SK-N-MC (cell line): Measurements from ENCODE around the gene FAM131B.

ENCODE experiments used
- DNase-seq: peaks from one replicate; pipeline ENCODE4 v3.0.0-alpha.2; 2011; ENCODE audit warnings: low read depth, low spot score
- H3K27ac ChIP-seq: fragments of 200-600 bp; sonication (generic); 2 replicates; pipeline ENCODE4 v1.5.1; 2016; ENCODE audit warnings: mixed run types
- H3K36me3 ChIP-seq: fragments of 200-600 bp; sonication (generic); 2 replicates; pipeline ENCODE4 v1.6.1; 2017; ENCODE audit warnings: antibody characterized with exemption, low read length, mixed read lengths; ENCODE audit not compliant: insufficient read depth
- H3K4me3 ChIP-seq: fragments of 200-600 bp; sonication (generic); 2 replicates; pipeline ENCODE4 v1.5.1; 2016
- H3K9ac ChIP-seq: fragments of 200-600 bp; sonication (generic); 2 replicates; pipeline ENCODE4 v1.8.0; 2017; ENCODE audit warnings: mixed run types, mixed read lengths; ENCODE audit not compliant: insufficient read length
- H3K9me3 ChIP-seq: fragments of 200-600 bp; sonication (generic); 2 replicates; pipeline ENCODE4 v1.6.1; 2017; ENCODE audit warnings: low read depth, mild to moderate bottlenecking, antibody characterized with exemption, low read length, moderate library complexity, mixed read lengths
- EZH2 ChIP-seq: fragments of 200-600 bp; sonication (generic); IDR thresholded peaks from one replicate; pipeline ENCODE4 v1.6.1; 2017; ENCODE audit warnings: antibody characterized with exemption
- FOXP2 ChIP-seq: optimal IDR thresholded peaks from 2 replicates; pipeline ENCODE3; 2011; ENCODE audit warnings: mild to moderate bottlenecking, moderate library complexity; ENCODE audit not compliant: insufficient read depth; ENCODE audit errors: extremely low read length, control extremely low read depth
- POLR2AphosphoS5 ChIP-seq: IDR thresholded peaks from 2 replicates; pipeline ENCODE4 v1.6.1; 2012; ENCODE audit warnings: mild to moderate bottlenecking, low read depth, low read length, borderline replicate concordance

Gene FAM131B

DNA sequence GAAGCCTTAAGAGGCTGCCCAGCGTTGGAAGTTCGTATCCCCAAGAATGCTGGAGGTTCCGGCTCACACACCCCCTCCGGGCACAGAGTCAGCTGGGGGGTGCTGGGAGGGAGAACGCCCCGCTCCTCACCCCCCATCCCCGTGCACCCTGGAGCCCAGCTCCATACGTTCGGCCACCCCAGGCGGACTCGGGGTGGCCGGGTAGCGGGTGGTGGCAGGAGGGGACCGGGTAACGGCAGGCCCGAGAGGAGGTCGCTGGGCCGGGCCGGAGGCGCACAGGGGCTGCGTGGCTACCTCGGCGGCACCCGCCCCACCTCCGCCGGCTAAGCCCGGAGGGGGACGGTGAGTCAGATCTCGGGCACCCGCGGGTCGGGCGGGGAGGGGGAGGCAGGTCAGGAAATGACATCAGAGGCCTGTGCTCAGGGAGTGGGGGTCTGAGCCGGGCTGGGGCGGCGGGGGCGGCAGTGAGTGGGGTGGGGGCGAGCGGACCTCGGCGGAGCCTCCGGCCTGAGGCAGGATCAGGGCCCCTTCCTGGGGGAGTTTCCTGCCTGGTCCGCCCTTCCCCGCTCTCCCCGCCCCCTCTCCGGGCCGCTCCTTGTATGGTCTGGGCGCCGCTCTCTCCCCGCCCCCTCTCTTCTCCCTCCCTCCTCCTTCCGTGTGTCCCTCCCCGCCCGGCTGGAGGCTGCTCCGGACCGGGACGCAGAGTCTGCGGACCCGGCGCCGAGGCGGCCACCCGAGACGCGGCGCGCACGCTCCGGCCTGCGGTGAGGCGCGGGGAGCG lies 18.3 kb upstream of the FAM131B start, which contains the start of gene ZYX:
ZYX (plus strand) TSS at position 700 of the 781 bp plus-strand sequence. CDS start 227 bp downstream, outside the sequence.
- TF ChIP-seq POLR2AphosphoS5 (no peak; the same call in 1 of the 2 replicates), EZH2 (no peak), FOXP2 (no peak)

DNA sequence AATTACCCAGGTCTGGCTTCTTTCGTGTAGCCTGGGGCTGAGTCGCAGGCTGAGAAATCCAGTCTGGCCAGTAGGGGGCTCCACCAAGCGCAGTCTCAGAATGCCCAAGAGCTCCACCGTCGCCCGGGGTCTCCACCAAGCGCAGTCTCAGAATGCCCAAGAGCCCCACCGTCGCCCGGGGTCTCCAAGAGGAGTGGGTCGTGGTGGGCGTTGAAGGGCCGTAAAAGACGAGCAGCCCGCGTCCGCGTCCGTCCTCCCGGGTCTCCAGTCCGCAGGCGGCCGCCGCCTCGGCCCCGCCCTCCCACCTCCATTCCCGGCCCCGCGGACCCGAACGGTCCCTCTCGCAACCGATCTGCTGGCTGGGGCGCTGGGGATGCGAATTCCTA lies 17.7 kb upstream of the FAM131B start:
- peak overlapping the region; percentile 92 for H3K9ac ChIP-seq
- no peaks in the 10 kb centered on the region for H3K36me3 ChIP-seq
- H3K27ac ChIP-seq: no peak overlapping the region; the same call in 1 of the 2 replicates
- peak overlapping the region; percentile 95 for H3K4me3 ChIP-seq
- H3K9me3 ChIP-seq: no peaks in the 10 kb centered on the region
- TF ChIP-seq EZH2 (no peak), POLR2AphosphoS5 (no peak), FOXP2 (peak; percentile 28)
- DNase-seq: peak; percentile 70

More for the DNA sequence above, 18.3 kb upstream of the FAM131B start, which contains the start of gene ZYX:
- Histone ChIP-seq H3K9ac (peak within 1 kb of the TSS; percentile 92), H3K9me3 (no peaks in the 10 kb centered on the region), H3K36me3 (no peaks in the 10 kb centered on the region), H3K4me3 (peak within 1 kb of the TSS; percentile 95), H3K27ac (peak within 1 kb of the TSS; percentile 50)
- no peak for DNase-seq

DNA sequence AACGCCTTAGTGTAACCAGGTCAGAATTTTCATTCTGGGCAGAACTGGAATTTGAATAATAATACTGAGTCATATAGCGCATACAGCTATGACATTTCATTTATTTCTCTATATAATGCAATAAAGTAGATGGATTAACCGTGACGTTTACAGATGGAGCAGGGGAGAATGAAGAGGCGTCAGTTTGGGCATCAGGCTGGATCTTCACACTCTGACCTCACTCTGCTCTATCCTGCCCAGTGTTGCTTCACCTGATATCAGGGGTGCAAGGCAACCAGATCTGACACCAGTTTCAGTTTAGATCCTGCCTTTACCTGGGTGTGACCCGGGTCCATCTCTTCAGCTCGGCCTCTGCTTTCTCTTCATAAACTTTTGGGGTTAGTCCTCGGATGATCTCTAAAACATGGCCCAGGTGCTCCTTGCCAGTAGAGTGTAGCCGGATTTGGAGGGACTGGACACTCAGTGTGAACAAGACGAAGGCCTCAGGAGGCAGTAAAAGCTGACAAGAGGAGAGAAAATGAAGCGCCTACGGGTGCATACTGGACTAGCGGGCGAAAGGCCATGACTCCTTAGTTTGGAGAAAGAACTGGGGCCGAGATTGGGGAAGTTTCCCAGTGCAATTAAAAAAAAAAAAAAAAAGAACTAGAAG lies 17.2 kb upstream of the FAM131B start:
- DNase-seq: no peak
- Histone ChIP-seq H3K36me3 (no peaks in the 10 kb centered on the region), H3K27ac (no peak overlapping the region), H3K9ac (peak overlapping the region; percentile 92), H3K4me3 (peak overlapping the region; percentile 95), H3K9me3 (no peaks in the 10 kb centered on the region)
- TF ChIP-seq EZH2 (no peak), FOXP2 (no peak), POLR2AphosphoS5 (no peak)

- TF ChIP-seq POLR2AphosphoS5 (no peak), FOXP2 (no peak), EZH2 (no peak)
- no peak overlapping the region for H3K9ac ChIP-seq
- no peak overlapping the region for H3K27ac ChIP-seq
- H3K9me3 ChIP-seq: no peaks in the 10 kb centered on the region
- no peaks in the 10 kb centered on the region for H3K36me3 ChIP-seq
- H3K4me3 ChIP-seq: no peak overlapping the region
- DNase-seq: no peak
Observed at GRCh38 chr7:143376396-143376795, 13.9 kb upstream of the FAM131B start.

DNA sequence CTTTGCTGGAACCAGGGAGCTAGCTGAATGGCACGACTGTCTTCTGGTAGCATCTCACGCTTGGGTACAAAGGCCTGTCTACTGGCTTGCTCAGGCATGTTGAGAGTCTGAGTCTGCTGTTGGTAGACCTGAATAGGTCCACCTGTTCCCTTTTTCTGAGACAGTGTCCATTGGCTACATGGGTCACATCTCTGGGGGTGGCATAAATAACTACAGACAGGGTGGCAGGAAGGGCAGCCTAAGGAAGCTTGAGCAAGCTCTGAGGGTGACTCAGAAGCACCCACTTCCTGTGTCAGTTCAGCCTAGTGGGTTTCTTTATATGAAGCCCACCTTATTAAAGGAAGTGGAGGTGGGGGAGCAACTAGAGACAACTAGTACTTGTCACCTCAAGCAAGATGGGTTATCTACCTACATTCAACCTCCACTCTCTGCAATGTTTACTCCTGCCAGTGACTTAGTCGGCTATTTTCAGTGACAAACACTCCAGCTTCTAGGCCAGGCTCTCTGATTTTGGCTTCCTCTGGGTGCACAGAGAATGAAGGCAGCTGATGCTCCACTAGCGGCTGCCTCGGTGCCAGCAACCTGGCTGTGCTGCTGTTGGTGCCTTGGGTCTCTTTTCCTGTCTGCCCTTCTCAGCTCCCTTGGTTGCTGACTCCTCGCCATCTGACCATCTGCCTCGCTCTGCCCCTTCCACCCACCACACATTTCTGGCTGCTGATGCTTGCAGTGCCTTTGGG lies 13.0 kb upstream of the FAM131B start:
- Histone ChIP-seq H3K9me3 (no peaks in the 10 kb centered on the region), H3K36me3 (no peaks in the 10 kb centered on the region), H3K4me3 (no peak overlapping the region), H3K27ac (no peak overlapping the region), H3K9ac (no peak overlapping the region)
- TF ChIP-seq POLR2AphosphoS5 (no peak), FOXP2 (no peak)
- DNase-seq: no peak

- H3K9me3 ChIP-seq: no peaks in the 10 kb centered on the region
- no peak overlapping the region for H3K27ac ChIP-seq
- no peak overlapping the region for H3K9ac ChIP-seq
- TF ChIP-seq FOXP2 (no peak), POLR2AphosphoS5 (no peak), EZH2 (no peak)
- no peaks in the 10 kb centered on the region for H3K36me3 ChIP-seq
- H3K4me3 ChIP-seq: no peak overlapping the region
- DNase-seq: no peak
Observed at GRCh38 chr7:143374561-143374960, 12.0 kb upstream of the FAM131B start.

DNA sequence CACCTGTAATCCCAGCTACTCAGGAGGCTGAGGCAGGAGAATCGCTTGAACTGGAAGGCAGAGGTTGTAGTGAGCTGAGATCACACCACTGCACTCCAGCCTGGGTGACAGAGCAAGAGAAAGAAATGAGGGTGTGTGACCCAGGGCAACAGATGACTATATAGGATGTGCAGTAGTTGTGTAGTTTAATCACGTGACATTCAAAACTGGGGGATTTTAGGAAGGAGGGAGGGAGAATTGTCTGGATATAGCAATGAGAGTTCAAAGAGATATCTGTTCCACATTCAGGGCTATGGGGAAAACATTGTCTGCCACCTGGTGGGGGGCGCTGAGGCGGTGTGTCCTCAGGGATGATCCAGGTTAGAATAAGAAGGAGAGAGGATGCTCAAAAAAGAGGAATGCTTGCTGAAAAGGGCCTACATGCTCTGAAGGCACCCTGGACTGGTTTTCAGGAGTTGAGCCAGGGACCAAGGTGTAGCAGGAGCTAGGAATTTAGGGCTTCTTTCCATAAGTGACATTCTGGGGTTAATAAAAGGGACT lies 10.8 kb upstream of the FAM131B start:
- Histone ChIP-seq H3K9me3 (no peaks in the 10 kb centered on the region), H3K9ac (no peak overlapping the region), H3K36me3 (no peaks in the 10 kb centered on the region), H3K27ac (no peak overlapping the region), H3K4me3 (no peak overlapping the region)
- TF ChIP-seq EZH2: no peak
- TF ChIP-seq POLR2AphosphoS5: no peak
- TF ChIP-seq FOXP2: no peak
- DNase-seq: no peak

DNA sequence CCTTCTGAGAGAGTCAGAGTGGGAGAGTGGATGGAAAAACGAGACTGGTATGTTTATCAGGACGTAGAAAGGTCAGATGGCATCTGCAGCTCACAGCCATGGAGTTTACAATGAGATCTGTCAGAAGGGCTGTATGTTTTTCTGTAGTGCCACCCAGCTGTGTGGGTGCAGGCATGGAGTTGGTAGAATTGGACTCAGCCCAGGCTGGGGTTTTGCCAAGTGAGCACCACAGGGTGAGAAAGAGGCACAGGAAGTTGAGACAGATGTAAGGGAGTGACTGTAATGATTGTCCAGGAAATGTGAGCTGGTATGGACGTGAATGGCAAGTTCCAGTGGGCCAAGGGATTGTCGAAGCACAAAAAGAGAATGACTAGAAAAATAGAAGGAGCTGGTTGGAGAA lies 9.6 kb upstream of the FAM131B start:
- no peaks in the 10 kb centered on the region for H3K36me3 ChIP-seq
- H3K9me3 ChIP-seq: no peaks in the 10 kb centered on the region
- TF ChIP-seq FOXP2: no peak
- no peak for TF ChIP-seq POLR2AphosphoS5
- no peak for TF ChIP-seq EZH2
- no peak overlapping the region for H3K9ac ChIP-seq
- no peak overlapping the region for H3K4me3 ChIP-seq
- no peak overlapping the region for H3K27ac ChIP-seq
- no peak for DNase-seq
